ACHN (cell line): ENCODE measurements around the gene NUP107.

Source experiments
- DNase-seq: peaks from one replicate; pipeline ENCODE4 v3.0.0-alpha.2; 2015
- in situ Hi-C: cut with HindIII; loops from 2 replicates; pipeline ENCODE4 v1.10.0; 2017; ENCODE audit warnings: low sequenced_read_pairs, low pct_ligation_motif_present, low pct_unique_long_range_greater_than_20kb

Gene NUP107

GRCh38 chr12:68699486-68699885, 12.7 kb downstream of the NUP107 start:
- in situ Hi-C loops = no loop called here
- no peak for DNase-seq

GRCh38 chr12:68727776-68728175, 41.0 kb downstream of the NUP107 start:
- in situ Hi-C loops = no loop called here
- DNase-seq = no peak

GRCh38 chr12:68733661-68734071, 46.9 kb downstream of the NUP107 start:
- peak; percentile 35 for DNase-seq
- in situ Hi-C loops = no loop called here

GRCh38 chr12:68739891-68740290, 53.1 kb downstream of the NUP107 start:
- in situ Hi-C loops = no loop called here
- no peak for DNase-seq

- DNase-seq = no peak
- in situ Hi-C loops = no loop called here
Measured at GRCh38 chr12:68743356-68743755, 56.6 kb downstream of the NUP107 start.

GRCh38 chr12:68745376-68745903, 58.7 kb downstream of the NUP107 start:
- in situ Hi-C loops = no loop called here
- no peak for DNase-seq

GRCh38 chr12:68745904-68746571, 59.3 kb downstream of the NUP107 start, which contains the start of gene SLC35E3:
Gene SLC35E3, plus strand, starts transcription at chr12:68746176. Its CDS starts 202 bp downstream, at chr12:68746378.
- in situ Hi-C loops = no loop called here
- DNase-seq = peak; percentile 95

- peak; percentile 82 for DNase-seq
- in situ Hi-C loops = no loop called here
Measured at GRCh38 chr12:68746572-68747180, 59.9 kb downstream of the NUP107 start.

- no peak for DNase-seq
Measured at GRCh38 chr12:68749443-68749842, 62.7 kb downstream of the NUP107 start.

GRCh38 chr12:68749861-68750260, 63.1 kb downstream of the NUP107 start:
- in situ Hi-C loops = no loop called here

More at GRCh38 chr12:68749443-68749842, 62.7 kb downstream of the NUP107 start:
- in situ Hi-C loops = no loop called here

GRCh38 chr12:68750506-68750905, 63.7 kb downstream of the NUP107 start:
- no peak for DNase-seq
- in situ Hi-C loops = no loop called here

More at GRCh38 chr12:68749861-68750260, 63.1 kb downstream of the NUP107 start:
- no peak for DNase-seq

- in situ Hi-C loops = no loop called here
- DNase-seq = no peak
Measured at GRCh38 chr12:68755536-68756243, 68.9 kb downstream of the NUP107 start.

- DNase-seq = no peak
- in situ Hi-C loops = no loop called here
Measured at GRCh38 chr12:68759852-68760251, 73.1 kb downstream of the NUP107 start.

GRCh38 chr12:68760806-68761441, 74.1 kb downstream of the NUP107 start:
- DNase-seq = no peak
- in situ Hi-C loops = no loop called here

- in situ Hi-C loops = no loop called here
- DNase-seq = no peak
Measured at GRCh38 chr12:68761442-68761812, 74.6 kb downstream of the NUP107 start.

- in situ Hi-C loops = no loop called here
- no peak for DNase-seq
Measured at GRCh38 chr12:68761901-68762630, 75.3 kb downstream of the NUP107 start.

GRCh38 chr12:68762691-68763090, 75.9 kb downstream of the NUP107 start:
- DNase-seq = no peak
- in situ Hi-C loops = no loop called here

- in situ Hi-C loops = no loop called here
- DNase-seq = no peak
Measured at GRCh38 chr12:68765696-68766095, 78.9 kb downstream of the NUP107 start.
